HUES6 (cell line): ENCODE results near the gene SORCS1.

Experiments used
- H3K27ac ChIP-seq: 2 replicates; pipeline ENCODE4 v1.7.0; 2013; ENCODE audit warnings: low read depth, mild to moderate bottlenecking, low read length, inconsistent platforms
- H3K27me3 ChIP-seq: 2 replicates; pipeline ENCODE4 v1.6.1; 2013; ENCODE audit warnings: low read length; ENCODE audit not compliant: control insufficient read depth, insufficient read depth
- H3K36me3 ChIP-seq: 2 replicates; pipeline ENCODE4 v1.6.1; 2013; ENCODE audit warnings: low read length; ENCODE audit not compliant: control insufficient read depth, insufficient read depth
- H3K4me1 ChIP-seq: 2 replicates; pipeline ENCODE4 v1.6.1; 2013; ENCODE audit warnings: low read length; ENCODE audit not compliant: control insufficient read depth, insufficient read depth
- H3K4me3 ChIP-seq: 2 replicates; pipeline ENCODE4 v1.5.1; 2013; ENCODE audit warnings: low read depth, low read length
- H3K9ac ChIP-seq: one replicate; pipeline ENCODE4 v1.6.1; 2013; ENCODE audit warnings: mild to moderate bottlenecking, low read length
- H3K9me3 ChIP-seq: 2 replicates; pipeline ENCODE4 v1.6.1; 2013; ENCODE audit warnings: low read depth, low read length; ENCODE audit not compliant: control insufficient read depth, insufficient read depth

SORCS1 gene

GRCh38 chr10:106740071-106740470 lies 424.4 kb downstream of the SORCS1 start:
- Histone ChIP-seq H3K4me1 (no peaks in the 10 kb centered on the region), H3K4me3 (no peak overlapping the region), H3K27me3 (no peaks in the 10 kb centered on the region), H3K36me3 (no peaks in the 10 kb centered on the region), H3K9me3 (no peaks in the 10 kb centered on the region), H3K27ac (no peak overlapping the region), H3K9ac (no peak overlapping the region)

DNA sequence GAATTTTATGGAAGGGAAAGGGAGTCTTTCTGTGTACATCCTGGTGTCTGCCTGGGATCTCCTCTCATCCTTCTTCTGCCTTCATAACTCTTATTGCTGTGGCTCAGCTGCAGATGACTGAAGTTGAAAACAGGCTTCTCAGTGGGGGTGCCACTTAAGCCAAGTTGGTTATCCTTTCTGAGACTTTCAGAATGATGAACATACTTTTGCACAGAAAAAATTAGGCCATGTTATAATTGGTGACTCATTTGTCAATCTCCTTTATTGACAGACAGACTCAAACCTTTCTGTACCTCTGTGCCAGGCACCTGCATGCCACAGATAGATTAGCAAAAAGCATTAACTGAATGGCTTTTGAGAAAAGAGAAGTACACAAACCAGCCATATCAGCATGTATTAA lies 430.3 kb downstream of the SORCS1 start:
- Histone ChIP-seq H3K27ac (no peak overlapping the region), H3K36me3 (no peaks in the 10 kb centered on the region), H3K9ac (no peak overlapping the region), H3K4me1 (peaks cover 4% of the 10 kb centered on the region; the same call in 1 of the 2 replicates), H3K9me3 (no peaks in the 10 kb centered on the region), H3K27me3 (no peaks in the 10 kb centered on the region), H3K4me3 (no peak overlapping the region)

DNA sequence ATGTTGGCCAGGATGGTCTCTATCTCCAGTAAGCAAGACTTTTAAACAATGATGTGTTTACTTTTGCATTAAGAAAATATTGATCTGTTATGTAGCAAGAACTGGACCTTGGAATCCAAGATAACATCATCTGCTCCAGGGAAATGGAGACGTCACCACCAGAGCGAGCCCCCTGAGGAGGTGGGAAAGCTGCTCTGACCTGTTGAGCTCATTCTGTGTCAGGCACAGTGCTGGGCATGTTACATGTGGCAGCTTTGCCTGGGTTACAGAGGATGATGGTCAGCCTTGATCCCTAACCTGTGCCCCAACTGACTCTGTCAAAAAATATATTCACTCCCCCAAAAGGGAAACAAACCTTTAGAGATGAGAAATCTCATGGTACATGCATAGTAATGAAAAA lies 436.3 kb downstream of the SORCS1 start:
- Histone ChIP-seq H3K4me3 (no peak overlapping the region), H3K27me3 (no peaks in the 10 kb centered on the region), H3K9me3 (no peaks in the 10 kb centered on the region), H3K9ac (no peak overlapping the region), H3K4me1 (peaks cover 4% of the 10 kb centered on the region; the same call in 1 of the 2 replicates), H3K27ac (no peak overlapping the region), H3K36me3 (no peaks in the 10 kb centered on the region)

DNA sequence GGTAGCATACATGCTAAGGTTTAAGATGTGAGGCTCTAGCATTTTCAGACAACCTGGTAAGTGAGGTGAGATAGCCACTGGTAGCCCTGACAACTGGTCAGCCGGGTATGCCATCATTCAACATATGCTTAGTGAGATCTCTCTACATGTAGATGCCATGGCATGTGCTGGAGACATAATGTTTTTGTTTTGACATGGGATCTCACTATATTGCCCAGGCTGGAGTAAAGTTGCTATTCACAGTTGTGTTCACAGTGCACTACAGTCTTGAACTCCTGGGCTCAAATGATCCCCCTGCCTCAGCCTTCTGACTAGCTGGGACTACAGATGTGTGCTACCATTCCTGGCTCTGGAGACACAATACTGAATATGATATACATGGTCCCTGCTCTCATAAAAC lies 437.3 kb downstream of the SORCS1 start:
- Histone ChIP-seq H3K36me3 (no peaks in the 10 kb centered on the region), H3K4me3 (no peak overlapping the region), H3K9me3 (no peaks in the 10 kb centered on the region), H3K9ac (no peak overlapping the region), H3K27ac (no peak overlapping the region), H3K4me1 (no peaks in the 10 kb centered on the region; the same call in 1 of the 2 replicates), H3K27me3 (no peaks in the 10 kb centered on the region)

DNA sequence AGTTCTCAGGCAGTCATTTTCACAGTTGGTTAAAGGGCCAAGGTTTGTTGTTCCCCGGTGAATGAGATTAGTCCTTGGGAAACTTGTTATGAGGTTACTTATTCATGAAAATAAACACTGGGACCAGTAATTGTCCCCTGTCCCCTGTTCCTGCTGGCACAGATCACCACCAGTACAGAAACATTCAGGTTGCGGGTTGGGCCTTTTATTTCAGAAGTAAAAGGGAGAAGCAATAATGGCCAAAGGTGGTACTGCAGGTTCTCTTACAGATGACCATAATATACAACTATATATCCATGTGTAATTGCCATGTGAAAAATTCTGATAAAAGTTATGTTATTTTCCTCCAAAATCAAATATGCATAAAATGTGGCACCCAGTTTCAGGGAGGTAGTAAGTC lies 442.0 kb downstream of the SORCS1 start:
- H3K27ac ChIP-seq, result no peak overlapping the region
- no peak overlapping the region for H3K9ac ChIP-seq
- H3K9me3 ChIP-seq, result no peaks in the 10 kb centered on the region
- no peaks in the 10 kb centered on the region for H3K36me3 ChIP-seq
- H3K4me1 ChIP-seq, result peaks cover 4% of the 10 kb centered on the region; the same call in 1 of the 2 replicates
- no peak overlapping the region for H3K4me3 ChIP-seq
- H3K27me3 ChIP-seq, result no peaks in the 10 kb centered on the region

DNA sequence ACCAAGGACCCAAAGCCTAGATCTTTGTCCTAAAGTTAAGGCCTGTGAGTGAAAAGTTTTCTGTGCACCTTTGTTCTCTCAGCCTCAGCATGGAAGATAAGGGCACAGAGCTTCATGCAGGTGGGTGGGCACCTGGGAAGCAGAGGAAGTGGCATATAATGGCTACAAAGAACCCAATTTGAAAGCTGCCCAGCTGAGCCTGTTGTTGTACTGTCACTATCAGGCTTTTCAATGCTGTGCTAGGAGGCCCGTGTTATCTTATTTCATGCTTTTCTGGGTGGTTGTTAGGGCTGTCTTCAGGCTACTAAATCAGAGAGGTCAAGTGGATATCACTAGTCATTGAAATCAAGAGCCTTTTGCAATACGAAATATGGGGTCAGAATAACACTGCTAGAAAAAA lies 443.8 kb downstream of the SORCS1 start:
- Histone ChIP-seq H3K4me1 (peaks cover 4% of the 10 kb centered on the region; the same call in 1 of the 2 replicates), H3K27me3 (no peaks in the 10 kb centered on the region), H3K4me3 (no peak overlapping the region), H3K27ac (no peak overlapping the region), H3K9me3 (no peaks in the 10 kb centered on the region), H3K36me3 (no peaks in the 10 kb centered on the region), H3K9ac (no peak overlapping the region)

DNA sequence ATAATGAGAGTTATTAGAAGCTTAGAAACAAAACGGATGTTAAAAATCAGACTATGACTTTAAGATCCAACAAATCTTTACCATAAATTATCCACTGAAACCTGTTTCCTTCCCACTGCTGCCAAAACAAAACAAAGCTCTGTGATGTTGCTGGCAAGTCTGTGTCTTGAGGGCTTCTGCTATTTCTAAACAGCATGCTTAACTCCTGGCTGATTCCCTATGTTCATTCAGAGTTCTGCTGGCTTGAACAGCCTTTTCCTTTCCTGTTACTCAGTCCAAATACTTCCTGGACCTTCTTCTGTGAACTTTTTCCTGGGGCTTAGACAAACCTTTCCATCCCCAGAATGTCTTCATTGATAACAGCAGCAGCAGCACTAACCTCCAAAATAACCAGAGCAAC lies 448.1 kb downstream of the SORCS1 start:
- Histone ChIP-seq H3K4me1 (peaks cover 4% of the 10 kb centered on the region; the same call in 1 of the 2 replicates), H3K36me3 (no peaks in the 10 kb centered on the region), H3K9ac (no peak overlapping the region), H3K4me3 (no peak overlapping the region), H3K27ac (no peak overlapping the region), H3K27me3 (no peaks in the 10 kb centered on the region), H3K9me3 (no peaks in the 10 kb centered on the region)

DNA sequence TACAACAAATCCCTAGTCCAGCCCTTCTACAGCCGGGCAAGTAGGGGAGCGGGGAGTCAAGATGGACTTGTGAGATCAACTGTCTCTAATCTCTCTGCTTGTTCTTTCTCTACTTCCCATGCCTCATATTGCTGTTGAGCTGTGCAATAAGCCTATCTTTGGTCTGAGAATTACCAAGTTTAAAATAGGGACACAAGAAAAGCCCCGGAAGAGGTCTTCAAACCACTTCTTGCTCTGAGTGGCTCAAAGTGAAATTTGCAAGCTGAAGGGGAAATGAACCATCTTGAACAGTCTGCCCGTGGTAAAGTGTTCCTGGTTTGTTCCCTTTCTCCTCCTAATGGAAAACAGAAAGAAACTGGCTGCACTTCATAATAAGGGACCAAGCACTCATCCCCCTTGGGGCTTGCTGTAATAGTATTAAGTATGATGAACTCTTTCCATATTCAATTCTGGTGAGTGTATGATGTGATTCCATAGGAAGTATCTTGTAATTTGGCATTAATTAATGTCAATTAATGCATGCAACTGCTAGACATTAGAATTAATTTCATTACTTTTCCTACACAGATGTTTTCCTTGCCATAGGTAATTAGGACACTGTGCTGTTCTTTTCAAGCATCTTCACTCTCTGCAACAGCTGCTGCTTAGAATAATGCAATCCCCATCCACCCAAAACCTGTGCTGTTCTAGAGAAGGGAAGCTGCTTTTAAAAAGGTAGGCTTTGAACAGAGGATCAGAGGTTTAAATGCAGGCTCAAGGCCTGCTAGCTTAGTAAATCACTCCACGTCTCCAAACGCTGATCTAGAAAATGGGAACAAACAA lies 449.6 kb downstream of the SORCS1 start:
- H3K27me3 ChIP-seq, result no peaks in the 10 kb centered on the region
- H3K4me3 ChIP-seq, result no peak overlapping the region
- no peaks in the 10 kb centered on the region for H3K4me1 ChIP-seq
- H3K9me3 ChIP-seq, result no peaks in the 10 kb centered on the region
- H3K36me3 ChIP-seq, result no peaks in the 10 kb centered on the region
- no peak overlapping the region for H3K9ac ChIP-seq
- H3K27ac ChIP-seq, result no peak overlapping the region

GRCh38 chr10:106713846-106714245 lies 450.7 kb downstream of the SORCS1 start:
- H3K4me3 ChIP-seq, result no peak overlapping the region
- H3K27ac ChIP-seq, result no peak overlapping the region
- H3K27me3 ChIP-seq, result no peaks in the 10 kb centered on the region
- H3K36me3 ChIP-seq, result no peaks in the 10 kb centered on the region
- no peak overlapping the region for H3K9ac ChIP-seq
- H3K4me1 ChIP-seq, result peaks cover 3% of the 10 kb centered on the region
- no peaks in the 10 kb centered on the region for H3K9me3 ChIP-seq

DNA sequence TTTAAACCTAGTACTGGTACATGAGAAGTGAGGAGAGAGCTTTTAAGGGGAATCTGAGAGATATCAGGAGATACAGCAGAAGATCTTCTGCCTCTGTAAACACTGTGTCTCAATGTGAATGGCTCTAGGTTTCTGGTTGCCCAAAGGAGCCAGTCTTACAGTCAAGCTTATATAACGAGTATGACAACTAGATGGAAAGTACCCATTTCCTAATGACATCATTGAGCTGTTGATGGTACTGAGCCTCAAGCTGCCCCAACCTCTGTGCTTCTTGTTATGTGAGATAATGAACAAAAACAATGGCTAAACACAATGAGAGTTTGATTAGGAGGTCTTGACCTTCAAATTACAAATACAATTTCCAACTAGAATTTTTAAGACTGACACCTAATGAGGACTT lies 451.5 kb downstream of the SORCS1 start:
- Histone ChIP-seq H3K9ac (no peak overlapping the region), H3K36me3 (no peaks in the 10 kb centered on the region), H3K9me3 (no peaks in the 10 kb centered on the region), H3K4me3 (no peak overlapping the region), H3K27me3 (no peaks in the 10 kb centered on the region), H3K27ac (no peak overlapping the region), H3K4me1 (peaks cover 8% of the 10 kb centered on the region)

GRCh38 chr10:106711313-106711906 lies 453.1 kb downstream of the SORCS1 start:
- H3K27me3 ChIP-seq, result no peaks in the 10 kb centered on the region
- H3K9me3 ChIP-seq, result no peaks in the 10 kb centered on the region
- H3K4me3 ChIP-seq, result no peak overlapping the region
- no peak overlapping the region for H3K27ac ChIP-seq
- no peak overlapping the region for H3K9ac ChIP-seq
- peaks cover 14% of the 10 kb centered on the region for H3K4me1 ChIP-seq
- H3K36me3 ChIP-seq, result no peaks in the 10 kb centered on the region
